B cell (primary cell): ENCODE measurements around the gene ASIC3. TPM values are rescaled to one million over a fixed set of nuclear protein-coding genes. Genes with fewer than 3 reads are reported as not detected.

Experiments
- ATAC-seq: fragments of 200-7000 bp; cut with Tn5 transposase; one replicate; pipeline ENCODE4 v1.10.0; 2021; ENCODE audit warnings: low read depth, mild to moderate bottlenecking, moderate number of reproducible peaks, moderate library complexity
- CTCF ChIA-PET: fragments of 350-600 bp; sonication (Branson Sonifier 250); formaldehyde crosslinking; loops from one replicate; lab custom pipeline; 2021; ENCODE audit warnings: antibody characterized with exemption, inconsistent platforms; lab: Charles Lee
- POLR2A ChIA-PET: fragments of 350-600 bp; sonication (Branson Sonifier 250); formaldehyde crosslinking; loops from one replicate; lab custom pipeline; 2021; ENCODE audit warnings: antibody characterized with exemption; lab: Charles Lee
- DNase-seq: peaks from one replicate; pipeline ENCODE4 v3.0.0; 2013
- H2AFZ ChIP-seq: 2 replicates; pipeline ENCODE4 v1.6.1; 2012; ENCODE audit warnings: mild to moderate bottlenecking, low read depth, low read length; ENCODE audit not compliant: insufficient read depth, poor library complexity, severe bottlenecking
- H3K27ac ChIP-seq, 2 donors: 1 replicate in 1 of 2; 2 replicates in 1 of 2; pipeline ENCODE4 v1.5.1; 2012 to 2013; ENCODE audit warnings: low read length in 2 of 2, mild to moderate bottlenecking in 2 of 2, moderate library complexity in 1 of 2
- H3K27me3 ChIP-seq, 4 experiments: fragments of 200-600 bp in 1 of 4; sonication (generic) in 1 of 4; replicated peaks in 1 of 4; 1 replicate in 2 of 4; 2 replicates in 2 of 4; pipeline versions ENCODE4 v1.6.1 to v1.7.0; 2013 to 2016; ENCODE audit warnings: low read length in 3 of 4, mild to moderate bottlenecking in 2 of 4, mixed read lengths in 1 of 4, moderate library complexity in 1 of 4; ENCODE audit not compliant: insufficient read depth in 4 of 4, control insufficient read depth in 3 of 4; ENCODE audit errors: control extremely low read depth in 1 of 4
- H3K36me3 ChIP-seq, 2 experiments: replicated peaks in 1 of 2; 1 replicate in 1 of 2; 2 replicates in 1 of 2; pipeline versions ENCODE4 v1.6.1 to v1.7.1; 2013; ENCODE audit warnings: low read length in 1 of 2; ENCODE audit not compliant: insufficient read depth in 2 of 2, control insufficient read depth in 1 of 2; ENCODE audit errors: control extremely low read depth in 1 of 2, extremely low read depth in 1 of 2
- H3K4me1 ChIP-seq, 2 donors: fragments of 200-600 bp in 1 of 2; sonication (generic) in 1 of 2; 1 replicate in 1 of 2; 2 replicates in 1 of 2; pipeline versions ENCODE4 v1.5.1 to v1.6.1; 2013 to 2017; ENCODE audit warnings: low read length in 2 of 2; ENCODE audit not compliant: control insufficient read depth in 2 of 2, insufficient read depth in 2 of 2
- H3K4me2 ChIP-seq: replicated peaks from 2 replicates; pipeline ENCODE3; 2012; ENCODE audit warnings: mild to moderate bottlenecking, low read depth, low read length; ENCODE audit not compliant: poor library complexity, severe bottlenecking
- H3K4me3 ChIP-seq, 5 experiments: fragments of 200-600 bp in 1 of 5; sonication (generic) in 1 of 5; 1 replicate in 3 of 5; 2 replicates in 2 of 5; pipeline versions ENCODE4 v1.5.1 to v1.7.0; 2011 to 2016; ENCODE audit warnings: low read length in 4 of 5, mild to moderate bottlenecking in 4 of 5, low read depth in 2 of 5, control low read depth in 1 of 5, moderate library complexity in 1 of 5; ENCODE audit not compliant: insufficient read depth in 1 of 5; ENCODE audit errors: control extremely low read depth in 1 of 5, extremely low read depth in 1 of 5
- H3K79me2 ChIP-seq: fragments of 200-600 bp; sonication (generic); one replicate; pipeline ENCODE4 v1.6.0; 2016; ENCODE audit warnings: low read length; ENCODE audit not compliant: control insufficient read depth, insufficient read depth
- H3K9ac ChIP-seq: fragments of 200-600 bp; sonication (generic); 2 replicates; pipeline ENCODE4 v1.6.1; 2017; ENCODE audit warnings: mild to moderate bottlenecking, low read length, moderate library complexity
- H3K9me3 ChIP-seq, 3 donors: one replicate each; pipeline versions ENCODE4 v1.6.1 to v1.7.1; 2013; ENCODE audit warnings: low read length in 2 of 3; ENCODE audit not compliant: control insufficient read depth in 2 of 3, insufficient read depth in 1 of 3; ENCODE audit errors: control extremely low read depth in 1 of 3
- H4K20me1 ChIP-seq: 2 replicates; pipeline ENCODE4 v1.6.0; 2012; ENCODE audit warnings: mild to moderate bottlenecking, low read length; ENCODE audit not compliant: insufficient read depth, control insufficient read depth, poor library complexity, severe bottlenecking
- H3K27ac Mint-ChIP-seq: one replicate; pipeline ENCODE4 v1.8.0; 2021; ENCODE audit warnings: mixed read lengths
- H3K27me3 Mint-ChIP-seq: one replicate; pipeline ENCODE4 v1.8.0; 2021; ENCODE audit warnings: mixed read lengths
- H3K4me1 Mint-ChIP-seq: one replicate; pipeline ENCODE4 v1.8.0; 2021; ENCODE audit warnings: mixed read lengths
- H3K4me3 Mint-ChIP-seq: one replicate; pipeline ENCODE4 v1.8.0; 2021; ENCODE audit warnings: mixed read lengths
- H3K9me3 Mint-ChIP-seq: one replicate; pipeline ENCODE4 v1.8.0; 2022; ENCODE audit warnings: mixed read lengths; ENCODE audit not compliant: insufficient read depth
- CTCF ChIP-seq: fragments of 200-600 bp; IDR thresholded peaks from one replicate; pipeline ENCODE4 v1.8.0; 2022; ENCODE audit warnings: antibody characterized with exemption, mild to moderate bottlenecking
- EZH2 ChIP-seq: IDR thresholded peaks from 2 replicates; pipeline ENCODE4 v1.6.1; 2012; ENCODE audit warnings: borderline replicate concordance, low read depth, mild to moderate bottlenecking, moderate library complexity, low read length; ENCODE audit not compliant: insufficient read depth, poor library complexity, severe bottlenecking
- WGBS: methylation state at CpG from one replicate; pipeline ENCODE4 v1.1.5; 2013; ENCODE audit warnings: missing lambda C conversion rate; ENCODE audit not compliant: insufficient coverage; 5-methylcytosine and 5-hydroxymethylcytosine counted together
- intact Hi-C: fragments of 100-400 bp; cut with micrococcal nuclease; formaldehyde crosslinking; loops from one replicate; pipeline ENCODE4 v1.10.0; 2022
- polyA plus RNA-seq: library from polyadenylated mRNA; depleted of rRNA; stranded (reverse); fragments of >200 nt; gene quantifications from 2 replicates; pipeline ENCODE4 v1.2.3, GENCODE V29; 2012
- total RNA-seq, 2 donors: library from RNA; stranded (reverse); fragments of 120-200 nt in 1 of 2; gene quantifications; 1 replicate in 1 of 2; 2 replicates in 1 of 2; pipeline versions ENCODE4 v1.2.3 to v1.2.4, GENCODE V29; 2013 to 2022

Gene ASIC3
- total and polyA plus RNA-seq, 2 donors (not counting 1 experiment from before 2014, with no cell fraction given): 4.8 to 5.0 TPM

GRCh38 chr7:151075978-151076426, 27.7 kb downstream of the ASIC3 start:
- no peak overlapping the region for H2AFZ ChIP-seq
- TF ChIP-seq EZH2 (no peak), CTCF (no peak)
- ATAC-seq: no peak
- H3K9ac ChIP-seq: no peak overlapping the region
- H3K79me2 ChIP-seq: peaks cover 16% of the 10 kb centered on the region
- no peak overlapping the region for H3K4me3 ChIP-seq
- Mint-ChIP-seq H3K4me1 (peaks cover 20% of the 10 kb centered on the region), H3K27me3 (no peaks in the 10 kb centered on the region), H3K27ac (no peak overlapping the region), H3K4me3 (no peak overlapping the region), H3K9me3 (no peaks in the 10 kb centered on the region)
- H3K27me3 ChIP-seq: no peaks in the 10 kb centered on the region
- H4K20me1 ChIP-seq: peaks cover 10% of the 10 kb centered on the region
- intact Hi-C loops: no loop called here
- peaks cover 0 to 20% of the 10 kb centered on the region in 2 experiments for H3K36me3 ChIP-seq
- no peaks in the 10 kb centered on the region for H3K9me3 ChIP-seq
- ChIA-PET POLR2A (interaction anchor here (0.6 kb wide), 1 partner anchor 800 kb away, joined by 3 read pairs; no protein-coding TSS in a partner anchor), CTCF (interaction anchor here (1.5 kb wide), 1 partner anchor 8 kb away, joined by 4 read pairs; no protein-coding TSS in a partner anchor)
- H3K4me2 ChIP-seq: no peak overlapping the region
- H3K4me1 ChIP-seq: peaks cover 11 to 22% of the 10 kb centered on the region in 2 donors
- no peak overlapping the region for H3K27ac ChIP-seq
- WGBS: 94% methylated on average over 13 of the region's 22 CpGs
- DNase-seq: peak; percentile 11

GRCh38 chr7:151076863-151077704, 28.8 kb downstream of the ASIC3 start:
- H3K27ac ChIP-seq: no peak overlapping the region
- ATAC-seq (no peak), DNase-seq (peak; percentile 40)
- H3K9me3 ChIP-seq: no peaks in the 10 kb centered on the region
- H3K36me3 ChIP-seq: peaks cover 0 to 15% of the 10 kb centered on the region in 2 experiments
- peaks cover 27% of the 10 kb centered on the region for H3K79me2 ChIP-seq
- H4K20me1 ChIP-seq: peaks cover 21% of the 10 kb centered on the region
- H3K27me3 ChIP-seq: no peaks in the 10 kb centered on the region
- intact Hi-C loops: no loop called here
- Mint-ChIP-seq H3K4me3 (no peak overlapping the region), H3K27ac (no peak overlapping the region), H3K27me3 (no peaks in the 10 kb centered on the region), H3K9me3 (no peaks in the 10 kb centered on the region), H3K4me1 (peaks cover 25% of the 10 kb centered on the region)
- no peak overlapping the region for H3K4me3 ChIP-seq
- H2AFZ ChIP-seq: no peak overlapping the region
- ChIA-PET POLR2A (interaction anchor here (0.6 kb wide), 1 partner anchor 799 kb away, joined by 3 read pairs; no protein-coding TSS in a partner anchor), CTCF (interaction anchor here (1.5 kb wide), 1 partner anchor 9 kb away, joined by 4 read pairs; no protein-coding TSS in a partner anchor)
- peaks cover 19 to 31% of the 10 kb centered on the region in 2 donors for H3K4me1 ChIP-seq
- TF ChIP-seq CTCF: peak; percentile 37
- no peak for TF ChIP-seq EZH2
- H3K9ac ChIP-seq: no peak overlapping the region
- 91% methylated on average over 32 of the region's 33 CpGs for WGBS
- H3K4me2 ChIP-seq: no peak overlapping the region
